GM12873 (cell line): ENCODE data around the gene NDUFAF8.

Experiments used
- TF ChIP-seq, protein P1 (sequence below): IDR thresholded peaks from 2 replicates; pipeline ENCODE4 v1.5.1; 2012; ENCODE audit warnings: low read depth, mild to moderate bottlenecking, moderate library complexity, low read length, control low read depth; ENCODE audit not compliant: insufficient read depth; ENCODE audit errors: missing control alignments

Gene NDUFAF8, protein sequence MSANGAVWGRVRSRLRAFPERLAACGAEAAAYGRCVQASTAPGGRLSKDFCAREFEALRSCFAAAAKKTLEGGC

DNA sequence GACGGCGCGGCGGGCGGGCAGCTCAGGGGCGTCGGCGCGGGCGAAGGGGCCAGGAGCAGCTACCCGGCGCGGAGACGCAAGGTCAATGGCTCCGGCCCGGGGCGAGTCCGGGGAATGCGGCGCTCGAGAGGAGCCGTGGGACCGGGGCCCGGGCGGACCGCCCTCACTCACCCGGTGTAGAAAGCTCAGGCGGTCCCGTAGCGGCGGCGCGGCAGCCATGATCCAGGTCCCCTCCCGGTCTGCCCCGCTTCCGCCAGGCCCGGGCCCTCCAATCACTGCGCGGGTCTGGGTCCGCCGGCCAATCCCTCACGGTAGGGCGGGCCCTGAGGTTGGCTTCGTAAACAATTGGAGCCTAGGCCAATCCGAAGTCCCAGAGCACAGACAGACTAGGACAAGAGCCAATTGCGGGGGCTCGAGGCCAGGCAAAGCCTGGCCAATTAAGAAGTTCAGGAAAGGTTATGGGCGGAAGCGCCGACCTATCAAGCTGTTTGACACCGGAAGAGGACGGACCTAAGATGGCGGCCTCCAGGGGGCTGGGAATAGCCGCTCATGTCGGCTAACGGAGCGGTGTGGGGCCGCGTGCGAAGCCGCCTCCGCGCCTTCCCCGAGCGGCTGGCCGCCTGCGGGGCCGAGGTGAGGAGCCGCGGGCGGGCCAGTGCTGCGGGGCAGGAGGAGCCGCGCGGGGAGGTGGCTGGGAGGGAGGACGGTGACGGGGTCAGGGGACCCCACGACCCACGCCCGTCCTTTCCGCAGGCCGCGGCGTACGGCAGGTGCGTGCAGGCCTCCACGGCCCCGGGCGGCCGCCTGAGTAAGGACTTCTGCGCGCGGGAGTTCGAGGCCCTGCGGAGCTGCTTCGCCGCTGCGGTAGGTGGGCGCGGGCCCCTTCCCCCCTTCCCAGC lies at the start of gene NDUFAF8, which contains the start of gene TEPSIN:
Gene NDUFAF8 (plus strand): TSS at position 504 of the 899 bp plus-strand sequence. CDS start 46 bp downstream, at position 550.
Gene TEPSIN (minus strand): TSS at position 241 of the 899 bp plus-strand sequence. CDS start 22 bp downstream, at position 219.
- TF ChIP-seq, protein P1, sequence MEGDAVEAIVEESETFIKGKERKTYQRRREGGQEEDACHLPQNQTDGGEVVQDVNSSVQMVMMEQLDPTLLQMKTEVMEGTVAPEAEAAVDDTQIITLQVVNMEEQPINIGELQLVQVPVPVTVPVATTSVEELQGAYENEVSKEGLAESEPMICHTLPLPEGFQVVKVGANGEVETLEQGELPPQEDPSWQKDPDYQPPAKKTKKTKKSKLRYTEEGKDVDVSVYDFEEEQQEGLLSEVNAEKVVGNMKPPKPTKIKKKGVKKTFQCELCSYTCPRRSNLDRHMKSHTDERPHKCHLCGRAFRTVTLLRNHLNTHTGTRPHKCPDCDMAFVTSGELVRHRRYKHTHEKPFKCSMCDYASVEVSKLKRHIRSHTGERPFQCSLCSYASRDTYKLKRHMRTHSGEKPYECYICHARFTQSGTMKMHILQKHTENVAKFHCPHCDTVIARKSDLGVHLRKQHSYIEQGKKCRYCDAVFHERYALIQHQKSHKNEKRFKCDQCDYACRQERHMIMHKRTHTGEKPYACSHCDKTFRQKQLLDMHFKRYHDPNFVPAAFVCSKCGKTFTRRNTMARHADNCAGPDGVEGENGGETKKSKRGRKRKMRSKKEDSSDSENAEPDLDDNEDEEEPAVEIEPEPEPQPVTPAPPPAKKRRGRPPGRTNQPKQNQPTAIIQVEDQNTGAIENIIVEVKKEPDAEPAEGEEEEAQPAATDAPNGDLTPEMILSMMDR: no peak

DNA sequence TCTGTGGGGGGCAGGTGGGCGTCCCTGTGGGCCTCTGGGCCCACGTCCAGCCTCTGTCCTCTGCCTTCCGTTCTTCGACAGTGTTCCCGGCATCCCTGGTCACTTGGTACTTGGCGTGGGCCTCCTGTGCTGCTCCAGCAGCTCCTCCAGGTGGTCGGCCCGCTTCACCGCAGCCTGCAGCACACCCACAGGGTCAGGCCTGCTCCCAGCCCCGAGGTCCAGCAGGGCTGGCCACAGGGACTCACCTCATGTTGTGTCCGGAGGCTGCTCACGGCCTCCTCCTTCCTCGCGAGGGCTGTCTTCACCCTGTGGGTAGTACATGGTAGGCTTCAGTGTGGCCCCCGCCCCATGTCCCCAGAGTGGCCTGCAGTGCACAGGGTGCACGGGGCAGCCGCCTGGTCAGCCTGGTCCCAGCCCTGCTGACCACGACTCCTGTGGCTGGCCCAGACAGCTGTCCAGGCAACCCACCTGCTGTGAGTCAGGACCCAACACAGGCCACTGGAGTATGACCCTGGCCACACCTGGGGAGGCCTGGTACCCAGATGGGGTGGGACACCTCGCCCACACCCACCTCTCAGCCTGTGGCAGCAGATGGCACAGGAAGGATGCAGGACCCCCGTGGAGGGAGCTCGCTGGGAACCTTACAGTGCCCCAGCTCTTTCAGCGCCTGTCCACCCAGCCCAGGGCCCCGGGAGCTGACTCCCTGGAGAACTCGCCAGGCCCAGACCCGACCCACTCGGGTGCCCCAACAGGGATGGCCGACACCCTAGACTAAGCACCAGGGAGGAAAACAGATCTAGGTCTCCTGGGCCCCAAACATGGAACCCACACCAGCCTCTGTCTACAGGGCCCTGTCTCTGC lies 49.2 kb upstream of the NDUFAF8 start:
- TF ChIP-seq, protein P1: no peak

DNA sequence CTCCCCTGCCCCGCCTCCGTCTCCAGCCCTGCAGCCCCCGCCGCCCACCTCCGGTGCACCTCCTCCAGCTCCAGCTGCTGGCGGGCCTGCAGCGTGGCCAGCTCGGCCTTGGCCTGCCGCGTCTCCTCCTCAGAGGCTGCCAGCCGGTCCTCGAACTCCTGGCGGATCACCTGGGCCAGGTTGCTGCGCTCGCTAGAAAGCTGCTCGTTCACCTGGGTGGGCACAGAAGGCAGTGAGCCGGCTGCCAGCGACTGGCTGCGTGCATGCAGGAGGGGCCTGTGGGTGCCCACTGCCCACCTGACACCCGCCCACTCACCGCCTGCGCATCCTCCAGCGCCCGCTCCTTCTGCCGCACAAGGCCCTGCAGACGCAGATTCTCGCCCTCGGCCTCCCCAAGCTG lies 48.5 kb upstream of the NDUFAF8 start:
- TF ChIP-seq, protein P1: no peak

DNA sequence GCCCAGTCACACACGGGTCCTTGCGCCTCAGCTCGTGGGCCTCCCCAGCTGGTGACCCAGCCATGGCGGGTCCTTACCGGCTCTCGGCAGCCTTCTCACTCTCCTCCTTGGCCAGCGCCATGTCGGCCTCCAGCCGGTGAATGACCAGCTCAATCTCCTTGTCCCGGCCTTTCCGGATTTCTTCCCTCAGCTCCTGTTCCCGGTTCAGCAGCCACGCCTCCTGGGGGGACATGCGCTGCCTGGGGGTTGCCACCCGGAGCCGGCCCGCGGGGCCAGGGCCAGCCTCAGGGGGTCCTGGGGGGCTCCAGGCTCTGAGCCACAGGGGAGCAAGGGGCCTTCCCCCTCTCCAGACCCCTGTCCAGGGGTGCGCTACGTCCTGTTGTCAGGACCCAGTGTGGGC lies 48.0 kb upstream of the NDUFAF8 start:
- TF ChIP-seq, protein P1: no peak

DNA sequence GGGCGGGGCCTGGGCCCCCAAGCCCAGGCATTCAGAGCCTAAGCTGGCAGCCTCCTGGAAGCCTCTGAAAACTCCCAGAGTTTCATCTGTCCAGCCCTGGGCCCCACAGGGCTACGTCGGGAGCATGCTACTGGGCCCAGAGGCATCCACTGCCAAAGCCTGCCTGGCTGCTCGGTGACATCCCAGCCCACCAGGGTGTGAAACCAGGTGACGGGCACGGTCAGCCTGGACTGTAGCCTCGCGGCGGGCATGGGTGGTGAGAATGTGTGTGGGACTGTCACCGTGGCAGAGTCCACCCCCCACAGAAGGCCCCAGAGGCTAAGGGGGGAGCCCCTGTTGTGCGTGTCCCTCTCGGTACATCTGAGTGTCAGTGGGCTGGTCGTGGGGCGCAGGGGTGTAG lies 47.5 kb upstream of the NDUFAF8 start:
- TF ChIP-seq, protein P1: no peak

DNA sequence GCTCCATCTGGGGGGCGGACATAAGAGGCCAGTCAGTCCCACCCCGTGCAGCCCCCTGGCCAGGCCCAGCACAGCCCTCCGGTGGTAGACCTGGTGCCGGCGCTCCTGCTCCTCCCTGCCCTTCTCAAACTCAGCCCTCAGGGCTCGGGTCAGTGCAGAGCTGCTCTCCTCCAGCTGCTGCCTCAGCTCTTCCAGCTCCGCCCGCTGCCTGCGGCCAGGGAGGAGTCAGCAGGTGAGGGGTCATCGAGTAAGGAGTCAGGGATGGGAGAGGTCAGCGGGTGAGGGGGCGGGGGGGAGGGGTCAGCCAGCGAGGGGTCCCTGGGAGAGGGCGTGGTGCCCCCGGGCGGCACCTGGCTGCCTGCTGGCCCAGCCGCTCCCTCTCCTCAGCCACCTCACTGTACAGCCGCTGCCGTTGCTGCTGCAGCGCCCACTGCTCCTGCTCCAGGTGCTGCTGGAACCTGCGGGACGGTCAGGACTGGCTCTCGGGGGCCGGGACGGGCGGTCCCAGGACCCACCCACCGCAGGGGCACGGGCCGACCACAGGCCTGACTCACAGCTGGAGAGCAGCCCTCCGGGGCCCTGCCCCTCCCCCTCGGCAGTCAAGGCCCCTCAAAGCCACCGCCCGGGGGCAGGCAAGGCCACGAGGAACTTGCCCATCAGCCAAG lies 46.6 kb upstream of the NDUFAF8 start:
- TF ChIP-seq, protein P1: no peak
